Naive B cell (primary cell): Measurements from ENCODE around the gene OS9. TPM values are rescaled to one million over a fixed set of nuclear protein-coding genes. Genes with fewer than 3 reads are reported as not detected.

Experiments
- ATAC-seq, 2 donors: fragments of 150-1000 bp; cut with Tn5 transposase; 2 replicates each; pipeline ENCODE4 v1.10.0; 2021; ENCODE audit warnings: low read depth in 2 of 2, mild to moderate bottlenecking in 2 of 2, moderate library complexity in 2 of 2
- DNase-seq: peaks from one replicate; pipeline ENCODE4 v3.0.0; 2022
- H3K27ac Mint-ChIP-seq, 6 donors: one replicate each; pipeline ENCODE4 v1.8.0; 2020 to 2022; ENCODE audit warnings: mild to moderate bottlenecking in 6 of 6, mixed read lengths in 6 of 6, moderate library complexity in 5 of 6, inconsistent platforms in 2 of 6
- H3K27me3 Mint-ChIP-seq, 3 donors: one replicate each; pipeline ENCODE4 v1.8.0; 2021 to 2022; ENCODE audit warnings: mixed read lengths in 3 of 3, mild to moderate bottlenecking in 1 of 3
- H3K36me3 Mint-ChIP-seq, 2 donors: one replicate each; pipeline ENCODE4 v1.8.0; 2020 to 2022; ENCODE audit warnings: mixed read lengths in 2 of 2, inconsistent platforms in 1 of 2, mild to moderate bottlenecking in 1 of 2
- H3K4me1 Mint-ChIP-seq, 3 donors: one replicate each; pipeline ENCODE4 v1.8.0; 2020 to 2022; ENCODE audit warnings: mixed read lengths in 3 of 3, inconsistent platforms in 1 of 3, mild to moderate bottlenecking in 1 of 3, moderate library complexity in 1 of 3
- H3K4me3 Mint-ChIP-seq, 8 donors: one replicate each; pipeline ENCODE4 v1.8.0; 2020 to 2022; ENCODE audit warnings: mild to moderate bottlenecking in 8 of 8, mixed read lengths in 8 of 8, moderate library complexity in 8 of 8, inconsistent platforms in 2 of 8
- H3K9me3 Mint-ChIP-seq, 7 donors: one replicate each; pipeline ENCODE4 v1.8.0; 2020 to 2022; ENCODE audit warnings: mixed read lengths in 7 of 7, mild to moderate bottlenecking in 5 of 7, inconsistent platforms in 2 of 7, moderate library complexity in 1 of 7
- polyA plus RNA-seq, 6 donors: library from polyadenylated mRNA; unstranded; fragments of 300-500 nt; fragmentation: Illumina TruSeq; gene quantifications; one replicate each; pipeline ENCODE4 v1.2.3, GENCODE V29; 2021; ENCODE audit warnings: low read depth in 6 of 6

OS9 gene
- polyA plus RNA-seq, 6 donors from 2014 or later = 72.0 to 87.9 (median 77.1) TPM

GRCh38 chr12:57729321-57729844, 35.5 kb downstream of the OS9 start:
- H3K27ac Mint-ChIP-seq = peak overlapping the region in 1 of 6 donors; percentile 42
- no peak for ATAC-seq
- no peak for DNase-seq
- no peak overlapping the region for H3K4me3 Mint-ChIP-seq
- H3K27me3 Mint-ChIP-seq = no peaks in the 10 kb centered on the region
- H3K9me3 Mint-ChIP-seq = peaks cover 0 to 3% (median 0%) of the 10 kb centered on the region in 7 donors
- H3K36me3 Mint-ChIP-seq = peaks cover 25 to 55% of the 10 kb centered on the region in 2 donors
- peaks cover 15 to 22% (median 18%) of the 10 kb centered on the region in 3 donors for H3K4me1 Mint-ChIP-seq

GRCh38 chr12:57730336-57731067, 36.6 kb downstream of the OS9 start:
- H3K36me3 Mint-ChIP-seq = peaks cover 32 to 62% of the 10 kb centered on the region in 2 donors
- H3K9me3 Mint-ChIP-seq = peaks cover 0 to 3% (median 0%) of the 10 kb centered on the region in 7 donors
- no peak overlapping the region for H3K27ac Mint-ChIP-seq
- H3K4me3 Mint-ChIP-seq = no peak overlapping the region
- no peaks in the 10 kb centered on the region for H3K27me3 Mint-ChIP-seq
- H3K4me1 Mint-ChIP-seq = peaks cover 8 to 20% (median 8%) of the 10 kb centered on the region in 3 donors
- no peak for DNase-seq
- no peak for ATAC-seq

DNA sequence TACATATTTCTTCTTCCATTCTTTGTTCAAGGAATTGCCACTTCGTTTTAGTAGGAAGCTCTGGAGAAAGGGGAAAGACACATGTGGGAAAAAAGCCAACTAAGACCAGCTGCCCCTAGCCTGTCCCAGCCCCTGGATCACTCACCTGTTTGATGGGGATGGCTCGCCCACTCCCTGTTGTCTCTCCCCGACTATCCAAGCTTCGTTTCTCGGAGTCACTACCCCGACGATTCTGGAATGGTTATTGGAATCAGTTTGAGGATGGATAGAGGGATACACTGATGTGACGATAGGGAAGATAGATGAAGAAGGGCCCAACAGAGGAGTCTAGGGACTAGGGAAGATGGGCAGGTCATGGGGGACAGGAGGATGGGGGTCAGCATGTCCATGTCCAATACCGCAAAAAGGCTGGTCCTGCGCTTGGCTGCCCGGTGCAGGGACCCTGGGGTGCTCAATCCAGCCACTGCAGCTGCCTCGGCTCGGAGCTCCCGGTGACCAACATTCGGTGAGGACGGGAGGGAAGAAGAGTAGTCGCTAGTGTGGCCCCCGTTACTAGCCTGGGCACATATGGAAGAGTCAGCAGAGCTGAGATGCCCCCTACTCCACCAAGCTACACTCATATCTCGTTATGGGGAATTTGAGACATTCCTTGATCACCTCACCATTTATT, 37.6 kb downstream of the OS9 start:
- Mint-ChIP-seq H3K27ac (peak overlapping the region in 2 of 6 donors; percentile 9 to 16), H3K36me3 (peaks cover 32 to 54% of the 10 kb centered on the region in 2 donors), H3K4me3 (no peak overlapping the region), H3K4me1 (peaks cover 2 to 15% (median 10%) of the 10 kb centered on the region in 3 donors), H3K9me3 (no peaks in the 10 kb centered on the region), H3K27me3 (no peaks in the 10 kb centered on the region)
- DNase-seq = no peak
- ATAC-seq = no peak

DNA sequence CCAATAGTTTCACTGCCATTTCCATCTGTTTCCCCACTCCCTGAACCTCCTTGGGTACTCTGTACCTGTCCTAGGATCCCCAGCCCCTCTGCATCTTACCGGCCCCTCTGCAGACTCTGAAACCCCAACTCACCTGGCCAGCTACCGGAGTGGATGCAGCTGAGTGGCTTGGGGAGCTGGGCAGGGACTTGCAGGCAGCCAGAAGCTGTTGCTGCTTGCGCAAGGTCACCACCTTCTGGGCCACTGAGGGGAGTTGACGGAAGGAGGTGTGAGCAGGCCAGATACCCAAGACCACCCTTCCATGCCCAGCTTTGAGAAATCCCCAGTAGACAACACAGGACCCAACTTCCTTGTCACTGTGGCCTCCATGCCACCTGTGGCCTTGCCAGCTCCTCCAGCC, 38.3 kb downstream of the OS9 start:
- Mint-ChIP-seq H3K9me3 (no peaks in the 10 kb centered on the region), H3K27ac (peak overlapping the region in 2 of 6 donors; percentile 22 to 54), H3K27me3 (no peaks in the 10 kb centered on the region), H3K36me3 (peaks cover 32 to 54% of the 10 kb centered on the region in 2 donors), H3K4me3 (no peak overlapping the region), H3K4me1 (peaks cover 9 to 17% (median 10%) of the 10 kb centered on the region in 3 donors)
- ATAC-seq (no peak), DNase-seq (no peak)

DNA sequence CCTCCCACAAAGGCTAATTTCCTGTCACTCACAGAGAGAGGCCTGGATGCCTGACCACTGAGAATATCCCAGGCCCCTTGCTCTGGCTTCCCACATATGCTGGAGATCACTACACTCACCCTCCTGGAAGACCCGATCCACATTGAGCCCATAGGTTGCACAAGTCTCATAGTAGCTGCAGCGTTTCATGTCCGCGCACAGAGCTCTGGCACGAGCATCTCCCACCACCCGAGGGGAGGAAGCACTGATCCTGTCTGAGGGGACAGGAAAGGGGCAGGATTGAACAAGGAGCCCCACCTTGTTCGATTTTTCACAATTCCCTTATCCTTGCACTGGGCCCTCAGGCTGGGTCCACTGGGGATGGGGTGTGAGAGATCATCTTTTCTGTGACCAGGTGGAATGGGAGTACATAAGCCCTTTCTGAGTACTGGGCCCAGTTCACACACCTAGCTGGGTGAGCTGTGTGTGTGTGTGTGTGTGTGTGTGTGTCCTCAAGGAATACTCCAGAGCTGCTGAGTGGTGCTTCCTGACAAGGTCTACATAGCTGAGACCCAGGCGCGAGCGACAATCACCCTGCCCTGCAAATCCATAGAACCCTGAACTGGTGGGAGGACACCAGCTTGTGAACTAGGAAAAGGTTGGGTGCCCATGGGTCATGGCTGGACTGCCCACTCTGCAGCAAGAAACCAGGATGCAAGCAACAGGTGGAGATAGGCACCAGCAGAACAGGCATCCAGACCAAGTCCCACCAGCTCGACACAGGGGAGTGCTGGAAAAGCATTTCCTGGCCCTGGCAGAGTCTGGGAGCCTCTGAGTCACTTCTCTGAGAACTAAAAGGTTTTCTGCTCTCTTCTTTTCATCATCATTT, 39.0 kb downstream of the OS9 start:
- no peak for DNase-seq
- Mint-ChIP-seq H3K4me3 (no peak overlapping the region), H3K4me1 (peaks cover 9 to 17% (median 10%) of the 10 kb centered on the region in 3 donors)

DNA sequence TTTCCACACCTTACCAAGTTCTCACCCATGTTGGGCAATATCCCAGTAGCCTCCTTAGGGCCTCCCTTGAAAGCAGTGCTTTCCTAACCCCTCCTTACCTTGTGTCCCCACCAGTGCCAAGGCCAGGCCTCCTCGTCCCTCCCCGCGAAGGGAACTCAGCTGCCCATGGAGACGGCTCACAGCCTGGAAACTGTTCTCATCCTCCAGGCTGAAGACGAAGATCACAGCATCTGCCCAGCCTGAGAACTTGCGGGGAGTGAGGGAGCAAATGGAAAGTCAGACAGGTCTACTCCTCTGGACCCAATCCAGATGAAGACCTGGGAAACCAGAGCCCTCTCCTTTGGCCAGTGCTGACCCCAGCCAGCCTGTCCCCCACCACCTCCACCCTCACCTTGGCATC, 40.0 kb downstream of the OS9 start:
- Mint-ChIP-seq H3K9me3 (no peaks in the 10 kb centered on the region), H3K4me3 (no peak overlapping the region), H3K36me3 (peaks cover 23 to 41% of the 10 kb centered on the region in 2 donors), H3K4me1 (peaks cover 8 to 14% (median 9%) of the 10 kb centered on the region in 3 donors), H3K27ac (no peak overlapping the region), H3K27me3 (no peaks in the 10 kb centered on the region)
- ATAC-seq = no peak
- no peak for DNase-seq

More for the DNA sequence above, 39.0 kb downstream of the OS9 start:
- no peak for ATAC-seq
- Mint-ChIP-seq H3K9me3 (no peaks in the 10 kb centered on the region), H3K36me3 (peaks cover 29 to 49% of the 10 kb centered on the region in 2 donors), H3K27me3 (no peaks in the 10 kb centered on the region), H3K27ac (no peak overlapping the region)

GRCh38 chr12:57734591-57734990, 40.7 kb downstream of the OS9 start:
- ATAC-seq (no peak), DNase-seq (no peak)
- Mint-ChIP-seq H3K4me1 (peaks cover 15 to 20% (median 15%) of the 10 kb centered on the region in 3 donors), H3K36me3 (peaks cover 23 to 41% of the 10 kb centered on the region in 2 donors), H3K4me3 (peak overlapping the region in 1 of 8 donors; percentile 22), H3K9me3 (no peaks in the 10 kb centered on the region), H3K27me3 (no peaks in the 10 kb centered on the region), H3K27ac (peak overlapping the region in 1 of 6 donors; percentile 70)

DNA sequence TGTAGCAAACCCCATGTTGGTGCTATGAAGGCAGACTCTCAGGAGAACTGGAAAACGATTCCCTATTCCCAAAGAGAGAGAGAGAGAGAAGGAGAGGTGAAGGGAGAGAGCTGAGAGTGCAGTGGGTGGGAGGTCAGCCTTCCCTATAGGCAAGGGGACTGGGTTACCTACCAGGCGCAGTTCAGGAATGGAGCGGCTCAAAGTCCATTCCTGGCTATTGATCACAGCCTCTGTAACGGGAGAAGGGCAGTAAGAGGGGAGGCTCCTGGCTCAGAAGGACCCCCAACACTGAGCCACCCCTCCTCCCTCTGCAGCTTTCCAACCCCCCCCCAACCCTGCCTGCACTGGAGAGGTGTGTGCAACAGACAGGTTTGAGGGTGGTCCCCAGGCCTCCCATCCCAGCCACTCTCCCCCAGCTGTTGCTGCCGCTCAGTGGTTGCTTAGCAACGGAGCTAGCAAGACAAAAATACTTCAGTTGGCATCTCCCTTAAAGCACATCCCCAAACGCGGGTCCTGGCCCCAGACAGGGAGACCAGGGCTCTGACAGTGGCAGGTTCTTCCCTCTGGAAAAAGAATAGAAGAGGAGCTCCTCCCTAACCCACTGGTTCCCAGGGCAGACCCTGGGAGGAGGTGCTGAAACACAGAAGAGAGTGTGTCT, 41.4 kb downstream of the OS9 start:
- H3K27me3 Mint-ChIP-seq = no peaks in the 10 kb centered on the region
- H3K9me3 Mint-ChIP-seq = no peaks in the 10 kb centered on the region
- ATAC-seq = no peak
- peak overlapping the region in 2 of 8 donors; percentile 22 to 70 for H3K4me3 Mint-ChIP-seq
- H3K36me3 Mint-ChIP-seq = peaks cover 23 to 41% of the 10 kb centered on the region in 2 donors
- peaks cover 17 to 21% (median 20%) of the 10 kb centered on the region in 3 donors for H3K4me1 Mint-ChIP-seq
- peak overlapping the region in 1 of 6 donors; percentile 70 for H3K27ac Mint-ChIP-seq
- no peak for DNase-seq

DNA sequence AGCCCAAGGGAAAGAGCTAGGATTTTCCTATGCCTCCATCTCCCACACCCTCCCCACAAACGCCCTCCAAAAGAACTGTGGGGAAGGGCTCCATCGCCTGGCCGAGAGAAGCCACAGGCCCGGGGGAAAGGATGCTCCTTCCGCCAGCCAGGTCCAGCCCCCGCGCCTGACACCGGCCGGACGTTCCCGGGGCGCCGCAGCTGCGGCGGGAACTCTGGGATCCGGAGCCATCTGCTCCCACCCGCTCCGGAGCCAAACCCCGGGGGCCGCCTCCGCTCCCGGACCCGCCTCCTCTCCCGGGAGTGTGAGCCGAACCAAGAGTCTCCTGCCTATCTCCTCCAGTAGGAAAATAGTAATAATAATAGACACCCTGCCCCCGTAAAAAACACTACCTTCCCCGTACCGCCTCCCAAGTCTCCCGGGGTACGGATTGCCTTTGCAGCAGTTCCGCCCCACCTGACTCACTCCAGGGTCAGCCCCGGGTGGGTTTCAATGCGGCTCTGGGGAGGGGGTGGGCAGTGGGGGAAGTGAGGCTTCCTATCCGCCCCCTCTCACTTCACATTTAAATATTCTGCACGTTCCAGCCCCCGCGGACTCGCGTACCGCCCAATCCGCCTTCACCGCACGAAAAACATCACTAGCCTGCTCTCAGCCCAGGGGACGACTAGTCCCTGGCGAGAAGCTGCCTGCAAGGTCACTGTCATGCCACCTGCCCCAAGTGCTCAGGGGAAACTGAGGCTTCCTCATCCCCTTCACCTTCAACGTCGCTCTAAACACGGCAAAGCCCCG, 42.2 kb downstream of the OS9 start:
- no peaks in the 10 kb centered on the region for H3K9me3 Mint-ChIP-seq
- DNase-seq (no peak), ATAC-seq (no peak)
- peaks cover 25 to 29% (median 28%) of the 10 kb centered on the region in 3 donors for H3K4me1 Mint-ChIP-seq
- peaks cover 22 to 33% of the 10 kb centered on the region in 2 donors for H3K36me3 Mint-ChIP-seq
- peak overlapping the region in 2 of 8 donors; percentile 35 to 62 for H3K4me3 Mint-ChIP-seq
- peak overlapping the region in 1 of 6 donors; percentile 70 for H3K27ac Mint-ChIP-seq
- no peaks in the 10 kb centered on the region for H3K27me3 Mint-ChIP-seq

GRCh38 chr12:57736741-57737466, 43.0 kb downstream of the OS9 start:
- H3K36me3 Mint-ChIP-seq = peaks cover 15 to 26% of the 10 kb centered on the region in 2 donors
- H3K27me3 Mint-ChIP-seq = no peaks in the 10 kb centered on the region
- no peak for DNase-seq
- peak overlapping the region in 2 of 6 donors; percentile 39 to 70 for H3K27ac Mint-ChIP-seq
- H3K4me1 Mint-ChIP-seq = peaks cover 33 to 36% (median 36%) of the 10 kb centered on the region in 3 donors
- peak overlapping the region in 1 of 8 donors; percentile 62 for H3K4me3 Mint-ChIP-seq
- ATAC-seq = no peak
- H3K9me3 Mint-ChIP-seq = no peaks in the 10 kb centered on the region
